Activated naive CD4-positive, alpha-beta T cell treated with anti-CD3 and anti-CD28 coated beads, Interleukin-2, amount 50 U/mL, for 24 hours (primary cell): ENCODE results near the gene ZMYND19.
"Not testable (repeated sequence)": the region's sequence is repeated elsewhere in the genome, so short reads cannot be mapped to it uniquely, and the experiment has no call there.

Experiments used
- H3K27ac Mint-ChIP-seq: one replicate; pipeline ENCODE4 v1.8.0; 2021; ENCODE audit warnings: mild to moderate bottlenecking, mixed read lengths
- H3K27me3 Mint-ChIP-seq: one replicate; pipeline ENCODE4 v1.8.0; 2021; ENCODE audit warnings: mixed read lengths
- H3K36me3 Mint-ChIP-seq: one replicate; pipeline ENCODE4 v1.8.0; 2021; ENCODE audit warnings: mixed read lengths
- H3K4me1 Mint-ChIP-seq: one replicate; pipeline ENCODE4 v1.8.0; 2021; ENCODE audit warnings: mixed read lengths
- H3K4me3 Mint-ChIP-seq: one replicate; pipeline ENCODE4 v1.8.0; 2021; ENCODE audit warnings: mild to moderate bottlenecking, mixed read lengths
- H3K9me3 Mint-ChIP-seq: one replicate; pipeline ENCODE4 v1.8.0; 2021; ENCODE audit warnings: mixed read lengths

Gene ZMYND19

GRCh38 chr9:137582286-137582860, 7.9 kb downstream of the ZMYND19 start:
- no peak overlapping the region for H3K4me3 Mint-ChIP-seq
- H3K27ac Mint-ChIP-seq: no peak overlapping the region
- peaks cover 6% of the 10 kb centered on the region for H3K4me1 Mint-ChIP-seq
- H3K36me3 Mint-ChIP-seq: peaks cover 4% of the 10 kb centered on the region
- H3K27me3 Mint-ChIP-seq: no peaks in the 10 kb centered on the region
- no peaks in the 10 kb centered on the region for H3K9me3 Mint-ChIP-seq

GRCh38 chr9:137581361-137582285, 8.7 kb downstream of the ZMYND19 start:
- Mint-ChIP-seq H3K4me1 (peaks cover 10% of the 10 kb centered on the region), H3K27ac (no peak overlapping the region), H3K4me3 (no peak overlapping the region), H3K36me3 (peaks cover 4% of the 10 kb centered on the region), H3K9me3 (no peaks in the 10 kb centered on the region), H3K27me3 (no peaks in the 10 kb centered on the region)

GRCh38 chr9:137580954-137581322, 9.4 kb downstream of the ZMYND19 start:
- H3K9me3 Mint-ChIP-seq: no peaks in the 10 kb centered on the region
- no peak overlapping the region for H3K27ac Mint-ChIP-seq
- no peaks in the 10 kb centered on the region for H3K27me3 Mint-ChIP-seq
- H3K4me3 Mint-ChIP-seq: no peak overlapping the region
- peaks cover under 1% of the 10 kb centered on the region for H3K36me3 Mint-ChIP-seq
- H3K4me1 Mint-ChIP-seq: peaks cover 16% of the 10 kb centered on the region

- H3K36me3 Mint-ChIP-seq: no peaks in the 10 kb centered on the region
- H3K4me3 Mint-ChIP-seq: no peak overlapping the region
- H3K27ac Mint-ChIP-seq: no peak overlapping the region
- no peaks in the 10 kb centered on the region for H3K27me3 Mint-ChIP-seq
- peaks cover 21% of the 10 kb centered on the region for H3K4me1 Mint-ChIP-seq
- H3K9me3 Mint-ChIP-seq: no peaks in the 10 kb centered on the region
Measured at GRCh38 chr9:137580209-137580953, 9.9 kb downstream of the ZMYND19 start.

GRCh38 chr9:137579259-137579604, 11.1 kb downstream of the ZMYND19 start:
- Mint-ChIP-seq H3K27me3 (no peaks in the 10 kb centered on the region), H3K4me1 (peaks cover 28% of the 10 kb centered on the region), H3K27ac (peak overlapping the region; percentile 12), H3K36me3 (peaks cover 2% of the 10 kb centered on the region), H3K4me3 (peak overlapping the region; percentile 87), H3K9me3 (no peaks in the 10 kb centered on the region)

- Mint-ChIP-seq H3K4me1 (peaks cover 28% of the 10 kb centered on the region), H3K36me3 (peaks cover 2% of the 10 kb centered on the region), H3K27ac (peak within 1 kb of the TSS; percentile 51), H3K9me3 (no peaks in the 10 kb centered on the region), H3K27me3 (no peaks in the 10 kb centered on the region), H3K4me3 (peak within 1 kb of the TSS; percentile 87)
Measured at GRCh38 chr9:137578518-137579258, 11.6 kb downstream of the ZMYND19 start, which contains the start of gene DPH7. Gene DPH7 (minus strand): TSS chr9:137578925. CDS start chr9:137578777, 148 bp downstream.

GRCh38 chr9:137575716-137576411, 14.4 kb downstream of the ZMYND19 start:
- Mint-ChIP-seq H3K4me3 (peak overlapping the region; percentile 49), H3K9me3 (no peaks in the 10 kb centered on the region)

GRCh38 chr9:137575364-137575715, 15.0 kb downstream of the ZMYND19 start:
- Mint-ChIP-seq H3K27me3 (no peaks in the 10 kb centered on the region), H3K4me1 (peaks cover 34% of the 10 kb centered on the region), H3K9me3 (no peaks in the 10 kb centered on the region), H3K36me3 (peaks cover 7% of the 10 kb centered on the region), H3K4me3 (no peak overlapping the region), H3K27ac (no peak overlapping the region)

More at GRCh38 chr9:137575716-137576411, 14.4 kb downstream of the ZMYND19 start:
- H3K27ac Mint-ChIP-seq: no peak overlapping the region
- peaks cover 4% of the 10 kb centered on the region for H3K36me3 Mint-ChIP-seq
- peaks cover 29% of the 10 kb centered on the region for H3K4me1 Mint-ChIP-seq
- no peaks in the 10 kb centered on the region for H3K27me3 Mint-ChIP-seq

GRCh38 chr9:137574192-137574591, 16.1 kb downstream of the ZMYND19 start:
- Mint-ChIP-seq H3K4me3 (no peak overlapping the region), H3K27ac (no peak overlapping the region), H3K36me3 (peaks cover 9% of the 10 kb centered on the region), H3K9me3 (no peaks in the 10 kb centered on the region), H3K27me3 (no peaks in the 10 kb centered on the region), H3K4me1 (peaks cover 36% of the 10 kb centered on the region)

- H3K27ac Mint-ChIP-seq: no peak overlapping the region
- peaks cover 9% of the 10 kb centered on the region for H3K36me3 Mint-ChIP-seq
- no peaks in the 10 kb centered on the region for H3K27me3 Mint-ChIP-seq
- H3K4me1 Mint-ChIP-seq: peaks cover 22% of the 10 kb centered on the region
- no peak overlapping the region for H3K4me3 Mint-ChIP-seq
- H3K9me3 Mint-ChIP-seq: no peaks in the 10 kb centered on the region
Measured at GRCh38 chr9:137570566-137570965, 19.7 kb downstream of the ZMYND19 start.

GRCh38 chr9:137569609-137570203, 20.6 kb downstream of the ZMYND19 start:
- H3K4me3 Mint-ChIP-seq: no peak overlapping the region
- peaks cover 7% of the 10 kb centered on the region for H3K36me3 Mint-ChIP-seq
- peak overlapping the region; percentile 62 for H3K27ac Mint-ChIP-seq
- H3K4me1 Mint-ChIP-seq: peaks cover 14% of the 10 kb centered on the region
- no peaks in the 10 kb centered on the region for H3K9me3 Mint-ChIP-seq
- no peaks in the 10 kb centered on the region for H3K27me3 Mint-ChIP-seq

- Mint-ChIP-seq H3K36me3 (peaks cover 14% of the 10 kb centered on the region), H3K4me1 (peaks cover 21% of the 10 kb centered on the region)
- H3K27ac Mint-ChIP-seq, H3K4me3 Mint-ChIP-seq, H3K27me3 Mint-ChIP-seq, H3K9me3 Mint-ChIP-seq: not testable (repeated sequence)
Measured at GRCh38 chr9:137568445-137568844, 21.9 kb downstream of the ZMYND19 start.

GRCh38 chr9:137564817-137565411, 25.4 kb downstream of the ZMYND19 start:
- H3K36me3 Mint-ChIP-seq: peaks cover 11% of the 10 kb centered on the region
- no peak overlapping the region for H3K4me3 Mint-ChIP-seq
- peaks cover 14% of the 10 kb centered on the region for H3K4me1 Mint-ChIP-seq
- H3K27ac Mint-ChIP-seq: peak overlapping the region; percentile 55
- no peaks in the 10 kb centered on the region for H3K27me3 Mint-ChIP-seq
- no peaks in the 10 kb centered on the region for H3K9me3 Mint-ChIP-seq

- no peaks in the 10 kb centered on the region for H3K9me3 Mint-ChIP-seq
- no peak overlapping the region for H3K27ac Mint-ChIP-seq
- H3K4me3 Mint-ChIP-seq: no peak overlapping the region
- no peaks in the 10 kb centered on the region for H3K27me3 Mint-ChIP-seq
- H3K36me3 Mint-ChIP-seq: peaks cover 14% of the 10 kb centered on the region
- peaks cover 14% of the 10 kb centered on the region for H3K4me1 Mint-ChIP-seq
Measured at GRCh38 chr9:137564134-137564533, 26.2 kb downstream of the ZMYND19 start.
